Gastroesophageal sphincter (tissue), 3 donors: ENCODE measurements around the gene NRL.

Source experiments
- CTCF ChIP-seq, 4 experiments: fragments of 200-600 bp in 2 of 4; fragments of 450-650 bp in 2 of 4; sonication (generic) in 1 of 4; IDR thresholded peaks; one replicate each; pipeline ENCODE4 v1.5.1; 2017 to 2019; ENCODE audit warnings: antibody characterized with exemption in 4 of 4, mild to moderate bottlenecking in 2 of 4, moderate library complexity in 2 of 4
- EP300 ChIP-seq: sonication (generic); formaldehyde crosslinking; IDR thresholded peaks from one replicate; pipeline ENCODE4 v1.6.1; 2017; ENCODE audit warnings: antibody characterized with exemption, mild to moderate bottlenecking
- POLR2A ChIP-seq, 2 donors: fragments of 450-650 bp; IDR thresholded peaks; one replicate each; pipeline ENCODE4 v1.6.1; 2017; ENCODE audit warnings: antibody characterized with exemption in 2 of 2, mild to moderate bottlenecking in 2 of 2, moderate library complexity in 1 of 2
- POLR2AphosphoS5 ChIP-seq: sonication (generic); formaldehyde crosslinking; IDR thresholded peaks from one replicate; pipeline ENCODE4 v1.6.1; 2017; ENCODE audit warnings: antibody characterized with exemption

DNA sequence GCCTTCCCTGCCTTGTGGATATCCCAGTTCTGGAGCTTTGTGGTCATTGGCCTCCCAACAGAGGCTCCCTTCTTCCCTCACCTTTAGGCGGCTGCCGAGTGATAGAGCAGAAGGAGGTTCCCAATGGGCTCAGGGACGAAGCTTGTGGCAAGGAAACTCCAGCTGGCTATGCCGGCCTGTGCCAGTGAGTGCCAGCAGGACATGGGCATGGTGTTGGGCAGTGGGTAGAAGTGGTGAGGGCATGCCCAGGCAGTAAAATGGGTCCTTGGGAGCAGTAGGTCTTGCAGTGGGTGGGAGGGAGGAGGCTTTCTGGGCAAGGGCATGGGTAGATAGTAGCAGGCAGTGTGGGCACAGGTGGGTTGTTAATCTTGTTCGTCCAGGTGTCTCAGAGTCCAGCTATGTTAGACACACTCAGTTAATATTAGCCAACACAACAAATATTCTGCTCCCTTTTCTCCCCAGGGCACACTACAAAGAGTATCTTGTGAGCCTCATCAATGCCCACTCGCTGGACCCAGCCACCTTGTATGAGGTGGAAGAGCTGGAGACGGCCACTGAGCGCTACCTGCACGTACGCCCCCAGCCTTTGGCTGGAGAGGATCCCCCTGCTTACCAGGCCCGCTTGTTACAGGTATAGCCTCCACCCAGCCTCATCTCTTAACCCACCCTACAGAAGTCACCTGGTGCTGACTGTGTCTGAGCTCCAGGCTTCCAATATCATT, 45.2 kb upstream of the NRL start:
- TF ChIP-seq POLR2A (IDR thresholded peaks at IDR 0.05) (no peak), CTCF (IDR thresholded peaks at IDR 0.05) (no peak), EP300 (no peak), POLR2AphosphoS5 (no peak)
